NCI-H345 treated with DMSO at 0.1 percent for 48 hours (cell line): ENCODE results near the gene ELOVL5.
"Not testable (repeated sequence)": the region's sequence is repeated elsewhere in the genome, so short reads cannot be mapped to it uniquely, and the experiment has no call there.

Experiments used
- DNase-seq: peaks from one replicate; lab custom pipeline; 2025; ENCODE audit not compliant: unreplicated experiment; lab: John Stamatoyannopoulos, UW

Gene ELOVL5

DNA sequence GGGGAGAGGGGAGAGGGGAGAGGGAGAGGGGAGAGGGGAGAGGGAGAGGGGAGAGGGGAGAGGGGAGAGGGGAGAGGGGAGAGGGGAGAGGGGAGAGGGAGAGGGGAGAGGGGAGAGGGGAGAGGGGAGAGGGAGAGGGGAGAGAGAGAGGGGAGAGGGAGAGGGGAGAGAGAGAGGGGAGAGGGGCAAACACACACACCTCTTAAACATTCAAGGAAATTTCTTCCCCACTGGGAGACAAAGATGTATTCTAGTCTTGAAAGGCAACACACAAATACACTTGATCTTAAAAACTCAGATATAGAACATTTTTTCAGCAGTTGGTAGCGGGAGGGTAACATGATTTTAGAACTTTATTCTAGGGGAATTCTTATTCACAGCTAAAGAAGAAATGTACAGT, 42.5 kb downstream of the ELOVL5 start:
- DNase-seq, result not testable (repeated sequence)

DNA sequence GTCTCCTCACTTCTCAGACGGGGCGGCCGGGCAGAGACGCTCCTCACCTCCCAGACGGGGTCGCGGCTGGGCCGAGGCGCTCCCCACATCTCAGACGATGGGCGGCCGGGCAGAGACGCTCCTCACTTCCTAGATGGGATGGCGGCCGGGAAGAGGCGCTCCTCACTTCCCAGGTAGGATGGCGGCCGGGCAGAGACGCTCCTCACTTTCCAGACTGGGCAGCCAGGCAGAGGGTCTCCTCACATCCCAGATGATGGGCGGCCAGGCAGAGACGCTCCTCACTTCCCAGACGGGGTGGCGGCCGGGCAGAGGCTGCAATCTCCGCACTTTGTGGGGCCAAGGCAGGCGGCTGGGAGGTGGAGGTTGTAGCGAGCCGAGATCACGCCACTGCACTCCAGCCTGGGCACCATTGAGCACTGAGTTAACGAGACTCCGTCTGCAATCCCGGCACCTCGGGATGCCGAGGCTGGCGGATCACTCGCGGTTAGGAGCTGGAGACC, 43.2 kb downstream of the ELOVL5 start:
- not testable (repeated sequence) for DNase-seq

DNA sequence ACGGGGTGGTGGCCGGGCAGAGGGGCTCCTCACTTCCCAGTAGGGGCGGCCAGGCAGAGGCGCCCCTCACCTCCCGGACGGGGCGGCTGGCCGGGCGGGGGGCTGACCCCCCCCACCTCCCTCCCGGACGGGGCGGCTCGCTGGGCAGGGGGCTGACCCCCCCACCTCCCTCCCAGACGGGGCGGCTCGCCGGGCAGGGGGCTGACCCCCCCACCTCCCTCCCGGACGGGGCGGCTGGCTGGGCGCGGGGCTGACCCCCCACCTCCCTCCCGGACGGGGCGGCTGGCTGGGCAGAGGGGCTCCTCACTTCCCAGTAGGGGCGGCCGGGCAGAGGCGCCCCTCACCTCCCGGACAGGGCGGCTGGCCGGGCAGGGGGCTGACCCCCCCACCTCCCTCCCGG, 43.8 kb downstream of the ELOVL5 start:
- not testable (repeated sequence) for DNase-seq

DNA sequence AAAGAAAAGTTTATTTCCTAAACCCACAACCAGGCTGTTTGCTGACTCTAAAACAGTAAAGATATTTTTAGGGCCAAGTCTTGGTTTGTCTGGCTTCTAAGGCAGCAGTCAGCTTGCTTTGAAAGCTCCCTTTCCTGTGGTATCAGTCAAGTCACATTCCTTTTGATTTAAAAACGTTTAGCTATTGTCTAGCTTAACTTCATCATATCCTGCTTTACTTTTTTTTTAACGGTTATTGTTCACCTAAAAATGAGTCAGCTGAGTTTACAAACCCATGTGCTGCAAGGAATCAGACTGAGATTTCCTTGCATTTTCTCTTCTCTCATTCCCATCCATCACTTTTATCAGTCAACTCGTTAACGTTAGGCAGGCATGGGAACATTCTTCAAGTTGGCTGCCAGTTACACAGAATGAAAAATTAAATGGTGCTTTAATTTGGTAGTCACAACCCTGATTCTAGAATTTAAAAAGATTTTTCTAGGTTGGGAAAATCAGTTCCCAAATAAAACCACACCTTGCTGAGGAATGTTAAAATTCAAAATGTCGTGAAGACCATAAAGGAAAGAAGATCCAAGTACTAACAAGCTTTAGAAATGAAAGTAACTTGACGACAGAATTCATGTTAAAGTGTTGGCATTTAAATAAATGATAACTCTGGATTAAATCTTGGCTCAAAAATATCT, 45.9 kb downstream of the ELOVL5 start:
- no peak for DNase-seq

DNA sequence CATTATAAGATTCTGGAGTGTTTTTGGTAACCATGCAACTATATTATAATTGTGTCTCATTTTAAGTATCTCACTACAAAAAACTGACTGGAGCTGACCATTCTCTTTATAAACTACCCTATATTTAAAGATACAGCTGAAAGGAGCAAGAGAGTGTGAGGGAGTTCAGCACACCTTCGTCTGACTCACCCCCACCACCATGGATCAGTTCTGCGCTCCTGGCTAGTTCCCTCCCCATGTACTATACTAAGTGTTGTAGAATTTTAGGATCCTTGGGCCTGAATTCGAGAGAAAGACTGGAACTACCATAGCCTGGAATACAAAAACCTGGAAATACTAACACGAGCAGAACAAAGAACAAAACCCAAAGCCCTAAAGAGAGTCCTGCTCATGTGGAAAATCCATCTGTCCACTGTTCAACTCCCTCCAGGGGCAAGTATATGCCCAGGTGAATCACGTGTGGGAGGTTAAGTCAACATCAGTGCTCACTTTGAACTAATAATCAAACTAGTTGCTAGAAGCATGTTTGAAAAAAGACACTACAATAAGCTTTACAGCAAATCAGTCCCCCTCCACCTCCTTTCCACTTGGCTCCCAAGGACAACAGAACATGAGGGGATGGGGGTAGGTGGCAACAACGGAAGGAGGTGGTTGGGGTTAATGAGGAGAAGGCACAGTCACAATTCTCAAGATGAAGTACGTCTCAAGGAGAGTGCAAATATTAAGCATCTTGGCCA, 46.8 kb downstream of the ELOVL5 start:
- DNase-seq, result no peak

DNA sequence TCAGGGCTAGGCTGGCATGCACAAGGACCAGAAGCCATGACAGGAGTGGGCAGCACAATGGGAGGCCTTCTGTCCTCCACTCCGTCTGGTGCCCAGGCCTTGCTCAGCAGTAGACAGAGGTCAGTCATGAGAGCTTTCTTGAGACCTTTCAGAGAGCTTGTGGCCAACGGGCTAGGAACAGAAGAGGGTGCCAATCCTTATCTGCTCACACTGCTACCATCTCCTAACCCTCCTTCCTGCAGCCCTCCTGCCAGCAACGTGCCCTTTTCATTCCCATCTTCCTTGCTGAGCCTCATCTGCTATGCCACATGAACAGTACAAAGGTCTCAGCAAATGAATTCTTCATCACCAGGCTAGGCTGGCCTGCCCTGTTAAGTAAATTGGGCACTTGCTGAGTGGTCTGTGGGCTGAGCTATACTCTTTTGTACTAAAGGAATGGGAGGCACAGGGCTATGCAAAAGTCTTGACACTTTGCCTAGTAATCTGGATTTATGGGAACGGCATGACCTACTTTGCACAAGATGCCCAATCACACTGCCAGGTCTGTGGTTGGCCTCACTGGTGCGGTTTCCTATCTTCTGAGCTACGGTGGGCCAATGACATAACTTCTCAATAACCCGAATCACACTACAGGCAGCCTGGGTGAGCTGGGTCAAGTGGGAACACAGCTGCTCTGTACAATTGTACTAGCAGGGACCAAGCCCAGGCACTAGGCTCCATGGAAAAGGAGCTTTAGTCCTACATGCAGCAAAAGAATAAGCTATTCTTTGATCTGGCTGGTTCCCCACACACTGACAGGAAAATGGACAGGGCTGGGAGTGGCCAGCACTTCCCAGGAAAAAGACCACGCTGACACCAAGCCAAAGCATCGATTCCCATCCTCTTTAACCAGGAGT, 47.8 kb downstream of the ELOVL5 start:
- DNase-seq, result no peak

DNA sequence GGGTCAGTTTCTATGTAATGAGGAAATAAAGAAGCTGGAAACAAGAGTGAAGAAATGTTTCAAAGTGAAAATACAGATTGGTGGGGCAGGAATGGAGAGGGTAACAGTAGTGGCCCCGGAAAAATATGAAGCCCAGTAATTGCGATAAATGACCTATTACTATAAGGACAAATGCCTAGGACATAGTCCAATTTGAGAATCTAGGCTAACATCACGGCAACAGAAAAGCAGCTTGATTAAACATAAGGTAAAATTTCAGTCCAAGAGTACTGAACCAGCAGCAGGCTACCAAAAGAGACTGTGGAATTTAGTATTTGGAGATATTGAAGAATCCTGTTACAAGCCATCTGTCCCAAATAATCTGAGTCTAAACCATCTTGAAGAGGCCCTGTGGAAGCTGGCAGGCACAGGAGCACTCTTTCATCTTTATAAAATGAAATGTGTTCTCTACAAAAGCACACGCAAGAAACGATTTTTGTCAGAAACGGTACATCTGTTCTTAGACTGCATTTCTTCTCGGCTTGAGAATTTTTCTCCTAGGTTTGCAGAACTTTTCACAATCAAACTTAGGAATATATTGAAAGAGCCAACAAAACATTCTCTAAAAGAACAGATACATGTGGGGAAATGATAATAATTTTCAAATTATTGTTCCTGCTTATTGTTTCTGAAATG, 49.3 kb downstream of the ELOVL5 start:
- DNase-seq, result no peak

DNA sequence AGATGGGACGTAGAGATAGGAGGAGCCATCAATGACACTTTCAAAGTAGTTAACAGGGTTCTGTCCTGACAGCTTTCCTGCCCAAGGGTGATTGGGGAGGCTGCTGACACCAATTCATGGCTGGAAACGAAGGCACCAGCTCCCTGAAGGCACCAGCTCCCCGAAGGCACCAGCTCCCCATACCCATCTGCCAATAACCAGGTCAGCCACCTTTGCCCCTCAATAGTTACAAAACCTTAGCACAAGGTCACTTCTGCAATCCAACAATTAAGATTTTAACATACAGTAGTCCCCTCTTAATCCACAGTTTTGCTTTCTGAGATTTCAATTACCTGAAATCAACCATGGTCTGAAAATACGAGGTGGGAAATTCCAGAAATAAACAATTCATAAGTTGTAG, 51.7 kb downstream of the ELOVL5 start:
- DNase-seq, result no peak

DNA sequence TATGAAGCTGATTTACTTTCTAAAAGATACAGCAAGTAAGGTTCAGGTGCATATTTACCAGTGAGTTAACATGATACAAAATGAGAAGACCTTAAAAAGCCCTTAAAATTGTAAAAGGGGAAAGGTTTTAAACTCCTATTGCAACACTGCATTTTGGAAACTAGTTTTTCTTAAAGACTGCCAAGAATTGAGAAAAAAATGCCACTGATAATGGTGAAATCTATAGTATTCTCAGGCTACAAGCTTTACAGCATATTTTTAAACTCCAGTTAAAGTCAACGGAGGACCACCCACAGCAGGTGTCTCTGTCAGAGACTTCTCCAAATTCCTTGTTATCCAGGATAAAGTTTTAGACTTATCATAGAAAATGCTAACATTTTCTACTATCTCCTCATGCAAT, 53.6 kb downstream of the ELOVL5 start:
- no peak for DNase-seq

DNA sequence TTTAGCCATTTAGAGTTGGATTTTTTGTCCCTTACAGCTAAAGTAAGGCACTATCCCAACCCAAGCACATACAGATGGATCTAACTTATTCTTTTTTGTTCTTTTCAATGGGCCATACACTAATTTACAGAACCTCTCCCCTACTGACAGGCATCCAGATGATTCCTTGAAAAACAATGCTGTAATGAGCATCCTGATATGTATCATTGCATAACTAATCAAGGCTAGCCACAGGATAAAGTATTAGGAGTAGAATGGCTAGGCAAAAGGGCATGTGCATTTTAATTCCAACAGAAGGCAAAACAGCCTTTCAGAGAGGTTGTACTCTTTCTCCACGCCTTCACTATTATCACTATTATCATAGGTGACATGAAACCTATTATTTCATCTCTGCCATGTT, 54.1 kb downstream of the ELOVL5 start:
- DNase-seq, result no peak

DNA sequence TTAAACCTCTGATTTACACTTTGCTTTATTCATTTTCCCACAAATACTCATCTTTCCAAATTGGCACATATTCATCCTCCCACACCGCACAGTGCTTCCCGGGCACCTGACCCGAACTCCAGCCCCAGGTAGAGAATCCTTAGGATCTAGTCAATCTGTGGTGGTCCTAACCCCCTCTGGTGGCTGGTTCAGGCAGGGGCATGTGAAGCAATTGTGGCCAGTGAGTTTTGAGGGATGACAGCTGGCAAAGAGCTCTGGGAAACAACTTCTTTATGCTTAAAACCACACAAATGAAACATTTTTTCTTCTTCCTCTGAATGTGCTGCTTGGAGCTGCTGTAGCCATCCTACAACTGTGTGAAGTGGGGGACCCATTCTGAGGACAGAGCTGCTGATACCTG, 54.7 kb downstream of the ELOVL5 start:
- peak; percentile 8 for DNase-seq

DNA sequence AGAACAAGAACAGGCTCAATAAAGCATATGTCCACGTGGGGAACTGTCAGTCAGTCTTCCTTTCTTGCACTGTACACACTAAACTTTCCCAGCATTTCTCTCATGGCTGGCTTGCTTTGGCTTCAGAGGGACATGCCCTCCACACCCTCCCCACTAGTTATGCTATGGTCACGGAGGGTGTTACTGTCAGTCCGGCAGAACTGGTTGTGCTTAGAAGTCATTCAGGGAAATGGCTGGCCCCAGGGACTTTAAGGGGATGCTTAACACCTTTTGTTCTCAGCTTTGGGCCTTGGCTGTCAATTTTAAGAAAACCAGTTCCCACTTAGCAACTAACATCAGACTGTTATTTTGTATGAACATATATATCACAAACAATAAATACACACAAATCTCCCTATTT, 55.1 kb downstream of the ELOVL5 start:
- no peak for DNase-seq

DNA sequence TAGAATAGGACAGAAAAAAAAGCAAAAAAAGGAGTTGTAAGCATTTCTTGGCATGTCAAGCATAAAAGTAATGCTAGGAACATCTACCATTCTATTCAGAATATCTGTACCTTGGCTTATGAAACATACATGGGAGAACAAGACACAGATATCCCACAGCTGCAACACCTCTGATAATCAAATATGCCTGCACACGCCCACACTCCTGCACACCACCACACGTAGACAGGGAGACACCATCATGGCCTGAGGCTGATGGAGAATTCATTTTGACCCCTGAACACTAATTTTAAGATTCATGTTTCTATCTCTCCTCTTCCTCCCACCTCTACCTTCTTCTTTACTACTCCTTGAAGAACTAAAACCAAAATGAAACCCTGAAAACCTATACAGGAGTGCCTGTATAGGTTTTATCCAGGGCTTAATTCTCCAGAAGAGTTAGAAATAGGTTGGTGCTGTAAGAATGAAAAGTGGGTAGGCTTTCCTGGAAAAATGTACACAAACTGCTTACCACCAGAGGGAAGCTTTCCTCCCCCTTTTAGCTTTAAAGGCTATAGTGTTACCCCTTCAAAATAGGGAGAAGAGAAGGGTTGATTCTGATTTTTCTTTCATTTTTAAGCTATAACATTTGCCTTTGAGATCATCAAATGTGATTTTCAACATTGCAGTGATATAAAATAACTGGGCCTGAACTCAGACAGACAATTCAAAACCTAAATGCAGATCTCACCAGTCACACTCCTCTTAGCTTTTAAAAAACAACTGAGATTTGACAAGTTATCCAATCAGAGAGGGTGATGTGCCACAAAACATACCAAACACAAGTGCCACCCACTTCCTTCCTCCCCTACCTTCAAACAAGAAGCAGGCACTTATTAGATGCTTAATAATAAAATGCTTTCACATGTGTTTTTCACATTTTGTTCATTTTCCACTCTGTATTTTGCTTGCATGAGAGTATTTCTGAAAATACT, 57.9 kb downstream of the ELOVL5 start:
- no peak for DNase-seq

DNA sequence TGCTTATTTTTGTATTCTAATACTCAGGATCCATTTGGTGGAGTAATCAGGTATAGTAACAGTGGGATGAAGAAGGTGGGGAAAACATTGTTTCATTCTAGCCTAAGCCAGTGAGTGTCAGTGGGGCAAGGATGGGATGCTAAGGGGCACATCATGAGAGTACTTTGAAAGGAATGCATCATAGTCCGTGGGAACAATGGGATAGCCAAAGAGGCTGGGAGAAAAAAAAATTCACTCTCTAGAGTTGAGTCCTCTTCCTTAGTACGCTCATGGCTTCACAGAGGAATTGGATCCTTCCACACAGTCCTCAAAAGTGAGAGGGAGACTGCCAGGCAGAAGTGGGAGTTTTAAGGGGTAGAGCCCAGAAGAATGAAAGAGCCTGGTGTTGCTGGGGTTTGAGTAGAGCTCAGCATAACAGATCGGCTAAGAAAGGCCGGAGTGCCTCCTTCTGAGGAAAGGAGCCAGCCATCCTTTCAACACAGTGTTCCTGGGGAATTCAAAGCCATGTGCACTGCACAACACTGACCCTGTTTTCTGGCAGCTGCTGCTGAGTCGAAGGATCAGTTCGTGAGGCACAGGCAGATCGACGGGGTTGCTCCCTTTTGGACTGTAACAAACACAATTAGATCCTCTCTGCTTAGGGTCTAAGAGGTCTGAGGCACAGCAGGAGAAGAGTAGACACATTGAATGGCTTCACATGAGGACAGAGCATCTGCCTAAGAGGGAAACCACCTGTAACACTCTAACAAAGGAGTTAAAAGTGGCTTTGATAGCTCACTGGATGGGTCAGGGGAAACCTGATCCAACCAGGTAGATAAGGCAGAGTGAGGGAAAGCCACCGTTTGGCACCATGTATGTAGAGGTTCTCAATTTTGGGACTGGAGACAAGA, 61.2 kb downstream of the ELOVL5 start:
- peak; percentile 90 for DNase-seq

DNA sequence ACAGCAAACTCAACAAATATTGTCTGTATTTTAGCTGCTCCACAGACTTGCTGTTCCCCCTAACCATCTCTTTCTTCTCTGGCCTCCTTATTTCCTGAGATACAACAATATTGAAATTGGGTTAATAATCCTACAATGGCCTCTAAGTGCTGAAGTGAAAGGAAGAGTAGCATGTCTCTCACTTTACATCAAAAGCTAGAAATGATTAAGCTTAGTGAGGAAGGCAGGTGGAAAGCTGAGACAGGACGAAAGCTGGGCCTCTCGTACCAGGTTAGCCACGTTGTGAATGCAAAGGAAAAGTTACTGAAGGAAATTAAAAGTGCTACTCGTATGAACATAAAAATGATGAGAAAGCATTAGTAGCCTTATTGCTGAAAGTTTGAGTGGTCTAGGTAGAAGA, 63.8 kb downstream of the ELOVL5 start:
- DNase-seq, result no peak

DNA sequence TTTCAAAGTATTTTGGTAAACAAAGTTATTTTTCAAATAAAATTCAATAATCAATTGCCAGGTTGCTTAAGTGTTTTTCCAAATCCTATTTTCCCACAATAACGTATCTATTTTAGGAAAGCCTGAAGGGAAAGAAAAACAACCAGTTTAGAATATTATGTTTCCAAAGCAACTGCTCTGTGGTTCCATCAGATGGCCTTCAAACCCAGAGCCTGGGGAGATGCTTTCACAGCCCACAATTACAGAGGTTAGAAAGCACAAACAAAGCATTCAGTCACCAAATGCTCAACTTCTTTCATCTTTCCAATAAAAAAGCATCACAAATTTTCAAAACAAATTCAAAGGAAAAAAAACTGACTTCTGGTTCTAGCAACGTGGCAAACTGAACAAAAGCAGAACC, 66.0 kb downstream of the ELOVL5 start:
- no peak for DNase-seq

DNA sequence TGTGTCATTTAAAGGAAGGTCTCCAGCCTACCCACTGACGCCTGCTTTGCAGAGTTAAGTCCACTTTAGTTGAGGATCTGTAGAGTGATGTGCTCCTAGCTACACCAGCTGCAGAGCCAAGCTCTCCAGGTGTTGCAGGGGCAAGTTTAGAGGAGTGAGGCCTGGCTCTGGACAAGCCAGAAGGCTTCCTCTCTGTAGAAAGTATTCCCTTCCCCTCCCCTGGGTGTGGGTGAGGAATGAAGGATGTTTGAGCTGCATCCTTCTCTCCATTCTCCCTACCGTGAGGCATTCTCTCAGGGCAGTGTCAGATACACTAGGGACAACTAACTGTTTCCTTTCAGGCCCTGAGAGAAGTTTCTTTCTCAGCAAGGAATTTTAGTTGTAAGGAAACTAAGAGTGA, 66.5 kb downstream of the ELOVL5 start:
- no peak for DNase-seq

DNA sequence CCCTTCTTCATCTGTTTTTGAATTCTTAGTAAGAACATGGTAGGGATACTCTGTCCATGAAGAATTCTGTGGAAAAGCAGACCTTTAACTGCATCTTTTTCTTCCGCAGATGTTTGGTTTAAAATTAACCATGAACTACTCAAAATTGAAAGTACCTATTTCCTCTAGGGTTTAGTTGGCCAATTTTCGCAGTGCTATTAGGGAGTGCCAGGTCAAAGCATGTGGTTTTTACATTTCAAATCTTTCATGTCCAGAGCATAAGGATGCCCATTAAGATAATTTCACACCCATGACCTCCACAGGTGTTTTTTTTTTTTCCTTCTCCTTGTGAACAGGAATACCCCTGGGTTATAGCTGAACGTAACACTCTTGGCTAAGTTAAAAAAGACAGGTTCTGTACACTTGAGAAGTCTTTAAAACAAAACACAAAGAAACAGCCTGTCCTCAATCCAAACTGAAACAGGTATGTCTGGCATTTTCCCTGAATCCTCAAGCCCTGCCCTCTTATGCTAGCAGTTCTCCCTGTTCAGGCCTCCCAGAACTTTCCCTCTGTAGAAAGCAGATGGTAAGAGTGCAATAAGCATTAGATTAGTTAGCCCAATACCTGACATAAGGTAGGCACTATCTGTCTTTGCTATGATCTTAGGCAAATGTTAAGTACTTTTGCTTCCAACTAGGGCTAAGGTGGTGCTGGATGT, 67.1 kb downstream of the ELOVL5 start:
- DNase-seq, result no peak
